Islet precursor cell (in vitro differentiated cells): ENCODE measurements around the gene PRORP.
"Not testable (repeated sequence)": the region's sequence is repeated elsewhere in the genome, so short reads cannot be mapped to it uniquely, and the experiment has no call there.

ENCODE experiments used
- DNase-seq: peaks from one replicate; pipeline ENCODE4 v3.0.0-alpha.2; 2018

The PRORP gene

DNA sequence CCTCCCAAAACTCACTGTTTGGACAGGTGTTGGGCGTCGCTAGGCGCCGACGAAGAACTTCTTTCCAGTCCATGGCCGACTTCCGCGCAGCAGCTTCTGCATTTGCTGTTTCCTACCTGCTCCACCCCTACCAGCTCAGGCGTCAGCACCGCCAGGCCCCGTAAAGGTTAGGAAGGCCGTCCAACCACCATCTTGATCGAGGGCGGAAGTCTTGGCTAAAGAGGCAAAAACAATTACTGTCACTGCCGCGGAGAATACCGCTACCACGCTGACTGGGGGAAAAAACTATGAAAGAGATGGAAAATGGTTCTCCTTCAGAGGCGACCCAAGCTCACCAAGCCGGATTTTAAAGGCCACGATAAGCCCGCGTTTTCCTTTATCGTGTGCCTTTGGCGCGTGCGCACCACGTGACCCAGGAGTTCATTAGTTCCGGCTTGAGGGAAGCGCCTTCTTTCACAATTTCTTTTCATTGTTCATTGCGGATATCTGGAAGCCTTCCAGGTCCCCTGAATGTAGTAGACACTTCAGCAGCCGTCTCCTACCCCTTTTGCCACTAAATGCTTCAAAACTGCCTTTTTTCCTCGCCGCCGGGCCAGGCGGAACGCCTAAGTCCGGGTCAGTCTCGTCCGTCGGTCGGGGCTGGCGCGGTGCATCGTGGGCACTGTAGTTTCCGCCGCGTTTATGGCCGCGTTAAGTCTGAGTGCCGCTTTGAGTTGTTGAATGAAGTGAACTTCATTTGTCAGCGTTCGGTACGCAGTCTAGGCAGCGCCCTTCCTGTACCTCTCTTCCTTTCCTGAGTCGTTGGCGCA lies at the start of gene PRORP, which contains the start of gene PPP2R3C:
Gene PRORP (plus strand): TSS at position 666 of the 809 bp plus-strand sequence. CDS start 694 bp downstream, outside the sequence.
Gene PPP2R3C (minus strand): TSS at position 104 of the 809 bp plus-strand sequence. CDS start 31 bp downstream, at position 73.
- peak; percentile 98 for DNase-seq

DNA sequence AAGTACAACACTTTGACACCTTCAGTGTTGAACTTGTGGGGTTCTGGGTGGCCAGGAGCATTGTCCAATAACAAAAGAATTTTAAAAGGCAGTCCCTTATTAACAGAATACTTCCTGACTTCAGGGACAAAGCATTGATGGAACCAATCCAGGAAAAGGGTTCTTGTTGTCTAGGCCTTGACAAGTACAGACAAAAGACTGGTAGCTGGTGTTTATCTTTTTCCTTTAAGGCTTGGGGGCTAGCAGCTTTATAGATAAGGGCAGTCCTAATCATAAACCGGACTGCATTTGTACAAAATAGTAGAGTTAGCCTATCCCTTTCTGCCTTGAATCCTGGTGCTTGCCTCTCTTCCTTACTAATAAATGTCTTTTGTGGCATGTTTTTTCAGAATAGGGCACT lies 48.9 kb upstream of the PRORP start:
- no peak for DNase-seq

DNA sequence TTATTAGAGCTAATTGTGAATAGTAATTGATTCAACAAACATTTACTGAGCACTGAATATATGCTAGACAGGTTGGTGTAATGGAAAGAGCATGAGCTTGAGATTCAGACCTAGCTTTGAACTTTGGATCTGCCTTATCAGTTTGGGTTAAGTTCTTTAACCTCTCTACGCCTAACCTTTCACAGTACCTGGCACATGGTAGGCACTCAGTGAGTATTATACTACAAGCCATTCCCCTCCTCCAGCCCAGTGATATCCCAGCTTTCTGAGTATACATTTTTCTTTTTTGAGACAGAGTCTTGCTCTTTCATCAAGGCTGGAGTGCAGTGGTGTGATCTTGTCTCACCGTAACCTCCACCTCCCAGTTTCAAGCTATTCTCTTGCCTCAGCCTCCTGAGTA lies 44.3 kb upstream of the PRORP start:
- DNase-seq = no peak

DNA sequence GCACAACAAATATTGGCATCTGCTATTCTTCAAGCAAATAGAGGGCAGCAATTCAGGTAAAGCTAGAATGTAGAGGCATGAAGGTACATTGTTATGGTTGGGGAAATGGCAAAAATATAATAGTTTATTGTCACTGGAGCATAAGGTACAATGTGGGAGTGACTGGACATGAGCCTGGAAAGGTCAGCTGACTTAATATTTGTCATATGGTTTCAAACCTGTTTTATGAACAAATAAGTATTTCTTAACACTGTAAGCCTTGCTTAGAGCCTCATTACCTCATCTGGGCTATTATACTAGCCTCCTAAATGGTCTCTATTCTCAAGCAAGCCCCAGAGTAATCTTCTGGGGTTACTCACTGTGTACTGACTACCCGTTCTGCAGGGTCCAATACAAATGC lies 42.6 kb upstream of the PRORP start:
- DNase-seq = no peak

DNA sequence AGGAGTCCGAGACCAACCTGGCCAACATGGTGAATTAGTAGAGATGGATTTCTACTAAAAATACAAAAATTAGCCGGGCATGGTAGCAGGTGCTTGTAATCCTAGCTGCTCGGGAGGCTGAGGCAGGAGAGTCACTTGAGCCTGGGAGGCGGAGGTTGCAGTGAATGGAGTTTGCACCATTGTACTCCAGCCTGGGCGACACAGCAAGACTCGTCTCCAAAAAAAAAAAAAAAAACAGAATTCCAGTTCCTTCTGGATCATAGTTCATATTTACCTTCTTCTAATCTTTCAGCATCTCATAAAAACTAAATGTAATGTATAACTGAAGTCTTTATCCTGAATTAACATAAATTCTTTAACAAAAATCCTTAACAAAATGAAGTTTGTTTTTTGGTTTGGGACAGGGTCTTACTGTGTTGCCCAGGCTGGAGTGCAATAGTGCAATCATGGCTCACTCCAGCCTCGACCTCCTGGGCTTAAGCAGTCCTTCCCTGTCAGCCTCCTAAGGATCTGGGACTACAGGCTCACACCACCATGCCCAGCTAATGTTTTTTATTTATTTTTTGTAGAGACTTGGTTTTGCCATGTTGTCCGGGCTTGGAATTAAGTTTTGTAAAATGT lies 38.7 kb upstream of the PRORP start:
- DNase-seq = no peak

DNA sequence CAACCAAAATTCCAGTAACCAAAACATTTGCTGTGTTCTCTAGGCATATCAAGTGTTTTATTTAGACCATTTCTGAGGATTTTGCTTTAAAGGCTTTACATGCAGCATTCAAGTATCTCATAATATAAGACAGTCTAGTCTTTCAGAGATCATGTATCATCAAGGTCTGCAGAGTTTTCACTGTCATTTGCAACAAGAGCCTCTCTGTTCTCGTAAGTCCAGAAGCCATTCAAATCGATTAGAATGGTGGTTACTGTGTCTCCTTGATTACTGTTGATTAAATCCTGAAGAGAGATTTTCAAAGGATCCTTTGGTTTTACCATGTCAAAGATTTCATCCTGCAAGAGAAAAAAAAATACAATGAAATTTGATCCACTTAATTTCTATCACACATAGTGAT lies 36.9 kb upstream of the PRORP start:
- DNase-seq = no peak

DNA sequence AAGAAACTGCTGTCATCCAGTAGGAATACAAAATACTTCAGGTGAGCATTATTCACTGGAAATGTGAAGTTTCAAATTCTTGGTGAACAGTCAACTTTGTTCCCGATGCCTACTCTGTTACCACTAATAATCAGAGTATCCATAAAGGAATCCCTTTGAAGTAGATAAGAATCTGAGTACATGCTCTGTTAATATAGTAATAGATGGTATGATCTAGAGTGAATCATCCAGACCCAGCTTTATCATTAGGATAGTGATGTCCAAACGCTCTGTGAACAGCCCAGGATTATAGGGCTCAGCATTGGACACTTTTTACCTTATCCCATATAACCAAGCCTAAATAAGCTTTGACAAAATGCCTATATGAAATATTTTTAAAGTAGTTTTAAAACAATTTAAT lies 33.8 kb upstream of the PRORP start:
- no peak for DNase-seq

DNA sequence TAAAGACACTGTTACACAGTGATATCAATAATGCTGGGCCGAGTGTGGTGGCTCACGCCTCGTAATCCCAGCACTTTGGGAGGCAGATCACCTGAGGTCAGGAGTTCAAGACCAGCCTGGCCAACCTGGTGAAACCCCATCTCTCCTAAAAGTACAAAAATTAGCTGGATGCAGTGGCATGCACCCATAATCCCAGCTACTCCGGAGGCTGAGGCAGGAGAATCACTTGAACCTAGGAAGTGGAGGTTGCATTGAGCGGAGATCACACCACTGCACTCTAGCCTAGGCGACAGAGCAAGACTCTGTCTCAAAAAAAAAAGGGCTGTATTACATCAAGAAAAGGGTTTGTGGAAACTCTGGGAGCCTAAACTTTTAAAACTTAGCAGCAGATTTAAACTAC lies 27.7 kb upstream of the PRORP start:
- not testable (repeated sequence) for DNase-seq

DNA sequence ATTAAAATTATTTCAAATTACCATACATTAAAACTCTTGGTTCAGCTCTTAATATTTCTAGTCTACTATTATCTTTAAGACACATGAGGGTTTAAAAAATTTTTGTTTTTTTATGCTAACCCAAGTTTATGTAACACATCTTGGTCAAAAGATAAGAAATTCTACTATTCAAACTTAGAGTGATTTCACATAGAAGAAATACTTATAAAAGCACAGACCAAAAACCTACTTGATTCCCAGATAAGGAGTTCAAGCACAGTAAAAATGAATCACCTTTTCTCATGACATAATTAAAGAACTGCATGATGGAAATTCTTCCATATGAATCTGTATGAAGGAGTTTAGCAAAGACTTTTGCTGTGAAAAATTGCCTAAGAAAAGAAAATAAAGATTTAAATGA lies 14.5 kb upstream of the PRORP start:
- DNase-seq = no peak

DNA sequence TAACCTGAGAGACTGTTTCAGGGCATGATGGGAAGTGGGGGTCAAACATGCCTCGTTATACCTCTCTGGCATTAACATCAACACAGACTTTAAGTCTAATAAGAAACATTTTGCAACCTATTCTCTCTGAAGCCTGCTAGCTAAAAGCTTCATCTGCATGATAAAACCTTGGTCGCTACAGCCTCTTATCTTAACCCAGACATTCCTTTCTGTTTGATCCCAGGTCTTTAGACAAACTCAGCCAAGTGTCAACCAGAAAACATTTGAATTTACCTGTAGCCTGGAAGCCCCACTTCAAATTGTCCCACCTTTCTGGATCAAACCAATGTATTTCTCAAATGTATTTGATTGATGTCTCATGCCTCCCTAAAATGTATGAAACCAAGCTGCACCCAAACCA lies 9.7 kb upstream of the PRORP start:
- no peak for DNase-seq

DNA sequence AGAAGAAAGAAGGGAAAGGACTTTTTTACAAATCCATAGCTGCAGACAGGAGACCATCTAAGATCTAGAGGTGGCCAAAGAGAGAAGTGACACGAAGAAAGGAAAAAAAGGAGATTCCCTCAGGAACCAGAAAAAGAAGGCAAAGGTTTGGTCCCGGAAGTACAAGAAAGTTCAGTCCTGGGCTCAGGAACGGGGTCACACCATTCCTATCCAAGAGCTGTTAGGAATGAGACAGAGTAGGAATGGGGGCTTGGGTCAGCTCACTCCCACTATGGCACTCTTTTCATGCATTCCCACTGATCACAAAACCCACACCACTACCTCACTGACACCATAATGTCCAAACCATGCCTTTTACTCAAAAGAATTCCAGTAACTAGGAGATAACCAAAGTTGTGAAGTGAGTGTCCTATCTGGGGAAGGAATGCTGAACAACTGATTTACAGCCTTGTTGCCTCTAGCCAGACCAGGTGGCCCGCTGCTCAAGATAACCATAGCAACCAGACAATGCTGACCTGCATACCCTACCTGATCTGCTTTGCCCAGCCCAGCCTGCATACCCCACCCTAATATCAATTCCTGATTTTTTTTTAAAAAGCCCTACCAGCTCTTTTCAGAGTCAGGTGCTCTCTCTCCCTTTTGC lies 8.9 kb upstream of the PRORP start:
- DNase-seq = peak; percentile 69

DNA sequence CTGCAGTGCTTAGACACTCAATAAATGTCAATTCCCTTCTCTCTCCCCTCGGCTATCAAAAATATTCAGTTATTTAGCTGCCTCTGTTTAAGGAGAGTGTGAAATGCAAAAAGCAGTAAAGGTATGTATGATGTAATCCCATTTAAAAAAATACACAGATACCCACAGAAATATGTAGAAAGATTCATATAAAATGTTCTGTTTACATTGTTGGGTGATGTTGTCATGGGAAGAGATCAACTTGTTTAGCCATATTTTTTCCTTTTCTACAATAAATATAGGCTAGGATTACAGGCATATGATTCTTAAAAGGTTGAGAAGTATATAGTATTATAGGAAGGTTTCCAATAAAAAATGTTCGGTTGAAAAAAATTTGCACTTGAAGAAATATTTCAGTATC lies 8.3 kb upstream of the PRORP start:
- DNase-seq = no peak

DNA sequence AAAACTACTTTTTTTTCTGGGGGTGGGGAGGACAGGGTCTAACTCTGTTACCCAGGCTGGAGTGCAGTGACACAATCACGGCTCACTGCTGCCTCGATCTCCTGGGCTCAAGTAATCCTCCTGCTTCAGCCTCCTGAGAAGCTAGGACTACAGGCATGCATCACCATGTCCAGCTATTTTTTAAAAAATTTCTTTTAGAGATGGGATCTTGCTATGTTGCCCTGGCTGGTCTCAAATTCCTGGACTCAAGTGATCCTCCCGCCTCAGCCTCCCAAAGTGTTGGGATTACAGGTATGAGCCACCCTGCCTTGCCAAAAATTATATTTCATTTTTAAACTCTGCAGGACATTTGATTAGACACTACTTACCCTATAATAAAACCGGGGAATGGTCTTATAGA lies 6.1 kb upstream of the PRORP start:
- DNase-seq = no peak

DNA sequence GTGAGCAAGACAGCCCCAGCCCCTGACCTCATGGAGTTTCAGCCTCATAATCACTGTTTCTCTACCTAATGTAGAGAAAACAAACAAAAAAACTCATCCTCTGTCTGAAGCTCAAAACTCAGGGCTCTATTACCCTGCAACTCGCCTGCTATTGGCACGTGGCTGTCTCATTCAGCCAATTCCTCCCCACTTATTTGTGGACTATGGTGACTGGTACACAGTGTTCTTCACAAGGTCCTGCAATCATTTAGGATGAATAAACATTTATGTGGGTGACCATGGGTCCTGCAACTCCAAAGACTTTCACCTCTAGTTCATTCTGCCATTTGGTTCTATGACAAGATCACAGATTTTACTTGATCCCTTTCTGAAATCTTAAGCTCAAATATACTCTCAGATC lies 5.2 kb upstream of the PRORP start:
- DNase-seq = no peak

DNA sequence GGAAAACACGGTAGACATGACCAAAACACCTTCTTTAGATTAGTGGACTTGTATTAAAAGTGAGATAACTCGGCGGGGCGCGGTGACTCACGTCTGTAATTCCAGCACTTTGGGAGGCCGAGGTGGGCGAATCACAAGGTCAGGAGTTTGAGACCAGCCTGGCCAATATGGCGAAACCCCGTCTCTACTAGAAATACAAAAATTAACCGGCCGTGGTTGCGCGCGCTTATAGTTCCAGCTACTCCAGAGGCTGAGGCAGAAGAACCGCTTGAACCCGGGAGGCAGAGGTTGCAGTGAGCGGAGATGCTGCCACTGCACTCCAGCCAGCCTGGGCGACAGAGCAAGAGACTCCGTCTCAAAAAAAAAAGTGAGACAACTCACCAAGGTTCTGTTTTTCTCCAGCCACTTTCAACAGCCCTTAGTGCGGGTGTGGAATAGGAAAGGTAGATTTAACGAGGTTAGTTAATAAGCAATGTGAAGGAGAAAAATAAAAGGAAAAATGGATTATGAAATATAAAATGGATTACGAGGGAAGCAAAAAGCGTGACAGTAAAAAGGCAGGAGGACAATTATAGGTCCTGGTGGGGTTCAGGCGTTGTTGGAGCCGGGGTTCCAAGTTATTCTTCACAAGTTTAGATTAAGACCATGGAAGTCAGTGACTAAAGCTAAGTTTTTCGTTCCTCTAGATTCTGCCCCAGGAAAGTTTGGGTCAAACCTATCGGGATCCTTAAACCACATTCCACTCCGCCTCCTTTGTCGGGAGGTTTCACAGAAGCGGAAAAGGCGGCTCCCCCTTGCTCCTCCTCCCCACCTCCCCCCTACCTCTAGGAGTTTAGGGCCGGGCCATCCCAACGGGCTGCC lies 1.1 kb upstream of the PRORP start:
- no peak for DNase-seq

DNA sequence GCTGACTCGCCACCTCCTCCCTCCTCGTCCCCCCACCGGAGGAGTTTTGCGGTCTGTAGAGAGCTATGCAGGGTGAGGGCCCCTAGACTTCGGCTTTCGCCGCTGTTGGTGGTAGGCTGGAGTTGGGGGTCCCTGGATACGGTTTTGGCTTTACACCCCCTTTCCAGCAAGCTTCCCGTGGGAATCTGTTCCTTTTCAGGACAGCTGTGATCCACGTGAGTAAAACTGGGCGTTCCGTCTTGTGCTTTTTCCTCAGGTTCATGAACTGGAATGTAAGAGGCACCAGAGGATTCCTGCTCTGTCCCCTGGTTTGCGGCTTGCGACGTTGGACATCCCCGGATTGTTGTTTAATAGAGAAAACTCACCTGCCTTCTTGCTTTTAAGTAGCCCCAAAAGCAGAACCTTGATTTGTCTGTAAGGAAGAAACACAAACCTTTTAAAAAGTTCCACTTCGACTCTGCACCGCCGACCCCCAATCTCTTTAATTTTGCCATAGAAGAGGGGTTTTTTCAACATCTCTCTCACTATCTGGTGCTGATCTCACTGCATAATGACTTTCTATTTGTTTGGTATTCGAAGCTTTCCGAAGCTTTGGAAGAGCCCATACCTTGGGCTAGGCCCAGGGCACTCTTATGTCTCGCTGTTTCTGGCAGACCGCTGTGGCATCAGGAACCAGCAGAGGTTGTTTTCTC lies 490 bp downstream of the PRORP start:
- no peak for DNase-seq

DNA sequence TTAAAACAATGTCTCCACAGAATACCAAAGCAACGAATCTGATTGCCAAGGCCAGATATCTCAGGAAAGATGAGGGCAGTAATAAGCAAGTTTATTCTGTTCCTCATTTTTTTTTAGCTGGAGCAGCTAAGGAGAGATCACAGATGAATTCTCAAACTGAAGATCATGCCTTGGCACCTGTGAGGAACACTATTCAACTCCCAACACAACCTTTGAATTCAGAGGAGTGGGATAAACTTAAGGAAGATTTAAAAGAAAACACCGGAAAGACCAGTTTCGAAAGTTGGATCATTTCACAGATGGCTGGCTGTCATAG lies 994 bp downstream of the PRORP start:
- DNase-seq = no peak

DNA sequence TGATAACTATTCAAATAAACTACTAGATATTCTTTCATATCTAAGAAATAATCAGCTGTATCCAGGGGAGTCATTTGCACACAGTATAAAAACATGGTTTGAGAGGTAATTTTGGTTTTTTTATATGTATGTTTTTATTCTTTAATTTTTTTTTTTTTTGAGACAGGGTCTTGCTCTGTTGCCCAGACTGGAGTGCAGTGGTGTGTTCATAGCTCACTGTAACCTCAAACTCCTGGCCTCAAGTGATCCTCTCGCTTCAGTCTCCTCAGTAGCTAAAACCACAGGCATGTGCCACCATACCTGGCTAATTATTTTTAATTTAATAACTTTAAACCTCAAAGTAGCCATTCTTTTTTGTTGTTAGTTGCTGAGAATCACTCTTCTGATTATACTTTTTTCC lies 1.8 kb downstream of the PRORP start:
- DNase-seq = no peak

DNA sequence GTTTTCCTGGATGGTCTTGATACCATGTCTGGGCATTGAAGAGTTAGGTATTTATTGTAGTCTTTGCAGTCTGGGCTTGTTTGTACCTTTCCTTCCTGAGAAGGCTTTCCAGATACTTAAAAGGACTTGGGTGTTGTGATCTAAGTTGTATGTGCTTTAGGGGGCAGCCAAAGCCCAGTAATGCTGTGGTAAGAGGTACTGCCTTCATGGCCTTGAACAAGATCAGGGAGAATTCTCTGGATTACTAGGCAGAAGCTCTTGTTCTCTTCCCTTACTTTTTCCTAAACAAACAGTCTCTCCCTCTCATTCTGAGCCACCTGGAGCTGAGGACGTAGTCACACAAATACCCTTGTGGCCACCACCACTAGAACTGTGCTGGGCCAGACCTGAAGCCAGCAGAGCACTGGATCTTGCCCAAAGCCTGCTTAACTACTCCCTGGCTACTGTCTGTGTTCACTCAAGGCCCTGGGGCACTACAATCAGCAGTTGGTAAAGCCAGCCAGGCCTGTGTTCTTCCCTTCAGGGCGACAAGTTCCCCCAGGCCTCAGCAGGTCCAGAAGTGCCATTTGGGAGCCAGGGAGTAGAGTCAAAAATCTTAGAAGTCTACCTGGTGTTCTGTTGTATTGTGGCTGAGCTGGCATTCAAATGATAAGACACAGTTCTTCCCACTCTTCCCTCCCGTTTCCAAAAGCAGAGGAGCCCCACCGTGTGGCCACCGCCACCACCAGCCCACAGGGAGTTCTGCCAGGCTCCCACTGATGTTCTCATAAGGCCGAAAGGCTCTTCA lies 11.4 kb downstream of the PRORP start:
- peak; percentile 58 for DNase-seq

DNA sequence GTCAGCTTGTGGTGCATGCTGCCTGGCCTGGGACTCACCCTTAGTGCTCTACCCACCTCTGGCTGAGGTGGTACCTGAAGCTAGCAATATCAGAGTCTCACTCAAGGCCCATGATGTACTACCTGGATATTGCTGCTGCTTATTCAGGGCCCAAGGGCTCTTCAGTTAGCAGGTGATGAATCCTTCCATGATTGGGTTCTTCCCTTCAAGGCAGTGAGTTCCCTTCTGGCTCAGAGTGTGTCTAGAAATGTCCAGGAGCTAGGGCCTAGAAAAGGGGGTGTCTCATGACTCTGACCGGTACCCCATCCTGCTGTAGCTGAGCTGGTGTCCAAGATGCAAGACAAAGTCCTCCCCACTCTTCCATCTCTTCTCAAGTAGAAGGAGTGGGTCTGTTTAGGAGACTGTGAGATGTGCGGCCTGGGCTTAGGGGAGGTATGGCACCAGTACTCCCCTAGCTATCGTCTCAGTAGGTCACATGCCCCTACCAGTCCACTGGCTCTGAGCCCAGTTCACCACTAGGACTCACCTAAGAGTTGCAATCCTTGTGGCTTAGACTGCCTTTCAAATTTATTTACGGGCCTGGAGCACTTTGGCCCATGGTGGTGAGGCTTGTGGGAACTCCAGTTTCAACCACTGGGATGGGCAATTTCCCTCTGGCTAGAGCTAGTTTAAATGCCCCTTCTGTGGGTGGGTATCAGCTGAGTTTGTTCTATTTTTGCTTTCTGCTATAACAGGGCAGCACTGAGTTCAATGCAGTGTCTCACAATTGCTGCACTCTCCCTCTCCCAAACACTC lies 12.2 kb downstream of the PRORP start:
- DNase-seq = no peak

DNA sequence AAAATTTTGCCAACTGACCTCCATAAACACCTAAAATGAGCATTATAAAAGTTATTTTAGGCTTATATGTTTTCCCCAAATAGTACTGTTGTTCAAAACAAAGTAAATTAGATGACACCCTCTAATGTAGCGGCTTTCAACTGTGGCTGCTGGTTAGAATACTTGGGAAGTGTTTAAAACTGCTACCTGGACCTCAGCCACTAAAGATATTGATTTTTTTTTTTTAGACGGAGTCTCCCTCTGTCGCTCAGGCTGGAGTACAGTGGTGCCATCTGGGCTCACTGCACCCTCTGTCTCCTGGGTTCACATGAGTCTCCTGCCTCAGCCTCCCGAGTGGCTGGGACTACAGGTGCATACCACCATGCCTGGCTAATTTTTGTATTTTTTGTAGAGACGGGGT lies 16.2 kb downstream of the PRORP start:
- DNase-seq = no peak
